Epithelial cell of esophagus (primary cell): Measurements from ENCODE around the gene NTM.
A peak's percentile ranks its signal among the peaks of the same experiment; 100 is the strongest.

Source experiments
- DNase-seq: peaks from one replicate; pipeline ENCODE4 v3.0.0; 2010; ENCODE audit warnings: low read depth
- H3K4me3 ChIP-seq: 2 replicates; pipeline ENCODE4 v1.5.1; 2011; ENCODE audit warnings: mild to moderate bottlenecking, low read length, control low read depth
- TF ChIP-seq, protein P1 (sequence below): IDR thresholded peaks from 2 replicates; pipeline ENCODE4 v1.5.1; 2011; ENCODE audit warnings: low read depth, mild to moderate bottlenecking, low read length, control low read depth, inconsistent platforms; ENCODE audit not compliant: insufficient read depth; ENCODE audit errors: missing control alignments

The NTM gene

DNA sequence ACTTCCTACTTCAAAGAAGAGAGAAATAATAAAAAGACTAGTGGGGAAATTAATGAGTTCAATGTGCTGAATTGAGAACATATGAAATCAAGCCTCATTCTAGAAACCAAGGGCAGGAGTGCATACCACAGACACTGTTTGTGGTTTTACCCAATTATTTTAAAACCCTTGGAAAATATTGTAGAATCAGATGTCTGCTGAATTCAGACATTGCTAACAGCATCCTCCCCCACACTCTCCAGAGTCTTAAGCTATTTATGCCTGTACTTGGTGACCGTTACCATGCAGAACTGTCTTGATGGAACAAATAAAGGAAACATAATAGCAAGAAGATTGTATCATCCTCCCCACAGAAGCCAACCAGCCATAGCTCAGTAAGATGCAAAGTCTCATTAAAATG is 850.1 kb downstream of the NTM start:
- no peak overlapping the region for H3K4me3 ChIP-seq
- no peak for DNase-seq
- TF ChIP-seq, protein P1, sequence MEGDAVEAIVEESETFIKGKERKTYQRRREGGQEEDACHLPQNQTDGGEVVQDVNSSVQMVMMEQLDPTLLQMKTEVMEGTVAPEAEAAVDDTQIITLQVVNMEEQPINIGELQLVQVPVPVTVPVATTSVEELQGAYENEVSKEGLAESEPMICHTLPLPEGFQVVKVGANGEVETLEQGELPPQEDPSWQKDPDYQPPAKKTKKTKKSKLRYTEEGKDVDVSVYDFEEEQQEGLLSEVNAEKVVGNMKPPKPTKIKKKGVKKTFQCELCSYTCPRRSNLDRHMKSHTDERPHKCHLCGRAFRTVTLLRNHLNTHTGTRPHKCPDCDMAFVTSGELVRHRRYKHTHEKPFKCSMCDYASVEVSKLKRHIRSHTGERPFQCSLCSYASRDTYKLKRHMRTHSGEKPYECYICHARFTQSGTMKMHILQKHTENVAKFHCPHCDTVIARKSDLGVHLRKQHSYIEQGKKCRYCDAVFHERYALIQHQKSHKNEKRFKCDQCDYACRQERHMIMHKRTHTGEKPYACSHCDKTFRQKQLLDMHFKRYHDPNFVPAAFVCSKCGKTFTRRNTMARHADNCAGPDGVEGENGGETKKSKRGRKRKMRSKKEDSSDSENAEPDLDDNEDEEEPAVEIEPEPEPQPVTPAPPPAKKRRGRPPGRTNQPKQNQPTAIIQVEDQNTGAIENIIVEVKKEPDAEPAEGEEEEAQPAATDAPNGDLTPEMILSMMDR = no peak

DNA sequence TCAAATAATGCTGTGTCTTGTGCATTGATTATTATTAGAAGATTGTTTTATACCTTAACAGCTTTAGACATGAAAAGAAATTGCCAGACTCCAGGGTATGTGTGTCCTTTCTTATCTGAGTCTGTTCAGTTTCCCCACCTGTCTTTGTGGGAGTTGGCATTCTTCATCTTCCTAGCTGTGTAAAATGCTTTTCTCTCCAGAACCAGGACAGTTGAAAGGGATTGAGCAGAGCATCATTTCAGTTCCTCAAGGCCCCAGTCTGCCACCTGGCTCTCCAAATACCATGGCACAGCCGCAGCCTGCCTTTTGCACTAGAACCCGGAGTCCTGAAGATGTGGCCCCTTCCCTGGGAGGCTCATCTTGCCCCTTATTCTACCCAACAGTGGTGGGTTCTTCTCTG is 851.9 kb downstream of the NTM start:
- no peak for DNase-seq

DNA sequence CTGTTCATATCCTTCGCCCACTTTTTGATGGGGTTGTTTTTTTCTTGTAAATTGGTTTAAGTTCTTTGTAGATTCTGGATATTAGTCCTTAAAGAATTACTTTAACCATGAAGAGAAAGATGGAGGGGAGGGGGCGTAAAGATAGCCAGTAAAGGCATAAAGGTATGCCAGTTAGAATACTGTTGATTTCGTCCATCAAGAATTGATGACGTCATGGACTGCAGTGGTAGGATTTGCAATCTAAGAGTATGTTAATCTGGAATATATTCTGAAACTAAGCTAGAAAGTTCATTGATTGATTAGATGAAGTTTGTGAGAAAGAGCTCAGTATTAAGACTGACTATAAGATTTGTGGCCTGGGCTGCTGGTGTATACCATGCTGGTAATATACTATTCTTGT is 856.1 kb downstream of the NTM start:
- no peak for DNase-seq
- TF ChIP-seq, protein P1 = no peak
- no peak overlapping the region for H3K4me3 ChIP-seq

More for the DNA sequence above, 851.9 kb downstream of the NTM start:
- TF ChIP-seq, protein P1 = no peak
- H3K4me3 ChIP-seq = no peak overlapping the region

DNA sequence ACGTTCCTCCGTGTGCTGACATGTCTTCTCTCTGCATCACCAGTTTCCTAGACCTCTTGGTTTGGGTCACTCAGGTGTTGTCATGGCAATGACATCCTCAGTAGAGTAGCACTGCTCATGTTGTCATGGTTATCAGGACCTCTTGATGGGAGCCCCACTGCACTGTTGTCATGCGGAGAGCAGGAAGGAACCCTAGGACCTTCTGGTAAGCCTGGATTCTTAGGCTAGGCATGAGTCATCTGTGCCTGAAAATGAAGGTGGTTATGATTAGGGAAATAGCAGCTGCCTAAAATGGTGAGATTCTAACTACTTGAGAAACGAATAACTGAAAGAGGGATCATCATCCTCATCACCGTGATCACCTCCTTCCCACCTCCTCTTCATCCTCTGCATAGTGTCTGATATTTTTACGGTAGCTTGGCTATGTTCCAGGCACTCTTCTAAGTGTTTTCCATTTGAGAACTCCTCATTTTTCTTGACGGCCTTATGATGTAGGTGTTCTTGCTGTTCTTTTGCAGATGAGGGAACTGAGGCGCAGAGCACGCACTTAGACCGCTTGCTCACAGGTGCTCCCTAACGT is 858.4 kb downstream of the NTM start:
- no peak overlapping the region for H3K4me3 ChIP-seq
- TF ChIP-seq, protein P1 = no peak
- peak; percentile 31 for DNase-seq

DNA sequence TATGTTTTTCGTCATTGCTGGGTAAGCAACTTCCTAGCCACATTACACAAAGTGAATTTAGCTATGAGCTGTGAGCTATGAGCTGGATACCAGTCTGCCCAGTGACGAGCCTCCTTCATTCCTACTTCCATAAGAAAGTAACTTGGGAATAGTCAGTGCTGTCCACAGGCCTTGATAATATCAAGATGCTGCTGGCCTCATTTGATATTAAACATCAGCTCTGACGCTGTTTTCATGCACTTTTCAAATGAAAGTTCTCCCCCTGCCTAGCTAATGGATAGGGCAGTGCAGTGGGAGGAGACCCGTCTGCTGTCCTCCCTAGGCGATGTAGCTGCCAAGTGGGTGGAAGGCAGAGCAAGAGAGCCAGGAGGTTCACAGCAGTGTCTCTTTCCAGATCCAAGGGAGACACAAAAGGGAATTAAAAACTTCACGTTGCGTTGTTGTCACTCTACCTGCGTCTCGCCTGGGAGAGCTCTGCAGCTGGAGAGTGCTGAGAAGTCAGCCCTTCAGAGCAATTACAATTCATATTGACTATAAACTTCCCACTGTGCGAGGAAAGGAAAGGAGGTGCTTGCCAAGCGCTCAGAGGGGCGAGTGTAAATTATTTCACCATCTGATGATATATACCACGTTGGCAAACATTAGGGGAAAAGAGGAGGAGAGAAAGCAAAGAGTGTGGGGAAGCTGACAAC is 861.4 kb downstream of the NTM start:
- TF ChIP-seq, protein P1 = no peak
- no peak for DNase-seq
- no peak overlapping the region for H3K4me3 ChIP-seq

DNA sequence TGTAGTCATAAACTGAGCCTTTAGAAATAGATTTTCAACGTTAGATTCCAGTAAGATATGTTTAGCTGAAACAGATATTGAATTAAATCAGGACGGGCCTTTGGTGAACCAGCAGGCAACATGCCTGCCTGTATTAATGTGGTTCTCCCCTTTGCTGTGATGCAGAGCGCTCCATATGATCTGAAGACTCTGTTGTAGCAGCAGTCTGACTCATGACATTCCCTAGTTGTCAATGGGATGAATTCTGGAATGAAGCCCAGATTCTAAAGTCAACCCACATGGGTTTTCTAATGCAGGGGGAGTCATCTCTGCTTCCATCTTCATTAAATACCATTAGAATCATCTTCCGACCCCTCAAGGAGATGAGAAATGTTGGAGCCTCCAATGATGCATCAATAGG is 864.5 kb downstream of the NTM start:
- DNase-seq = peak; percentile 39
- H3K4me3 ChIP-seq = no peak overlapping the region
- TF ChIP-seq, protein P1 = no peak

DNA sequence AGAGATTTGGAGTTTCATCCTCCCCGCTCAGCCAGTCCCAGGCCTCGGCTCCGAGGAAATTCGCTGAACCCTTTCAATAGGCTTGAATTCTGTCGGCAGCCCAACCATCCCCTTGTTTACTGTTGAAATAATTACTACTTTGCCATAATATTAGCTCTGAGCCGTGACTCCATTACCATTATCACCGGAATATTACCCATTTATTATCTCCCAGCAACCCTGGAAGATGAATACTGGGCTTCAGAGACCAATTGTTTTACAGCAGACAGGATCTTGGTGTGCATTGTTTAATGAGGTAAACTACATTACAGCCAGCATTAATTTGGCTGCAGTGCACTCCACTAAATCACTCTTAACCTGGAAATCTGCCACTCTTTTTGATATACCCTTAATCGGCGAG is 867.4 kb downstream of the NTM start:
- no peak overlapping the region for H3K4me3 ChIP-seq
- no peak for DNase-seq
- TF ChIP-seq, protein P1 = no peak
